HG03354 (cell line): ENCODE data around the gene PAPLN.
"Not testable (repeated sequence)": the region's sequence is repeated elsewhere in the genome, so short reads cannot be mapped to it uniquely, and the experiment has no call there.

ENCODE experiments used
- ATAC-seq: cut with Tn5 transposase; IDR thresholded peaks from one replicate; pipeline ENCODE4 v1.9.1; 2021; ENCODE audit warnings: mild to moderate bottlenecking; ENCODE audit not compliant: unreplicated experiment, poor library complexity, severe bottlenecking

PAPLN gene

GRCh38 chr14:73283608-73284379 is 46.5 kb downstream of the PAPLN start:
- no peak for ATAC-seq

GRCh38 chr14:73285979-73286378 is 48.7 kb downstream of the PAPLN start:
- ATAC-seq: no peak

DNA sequence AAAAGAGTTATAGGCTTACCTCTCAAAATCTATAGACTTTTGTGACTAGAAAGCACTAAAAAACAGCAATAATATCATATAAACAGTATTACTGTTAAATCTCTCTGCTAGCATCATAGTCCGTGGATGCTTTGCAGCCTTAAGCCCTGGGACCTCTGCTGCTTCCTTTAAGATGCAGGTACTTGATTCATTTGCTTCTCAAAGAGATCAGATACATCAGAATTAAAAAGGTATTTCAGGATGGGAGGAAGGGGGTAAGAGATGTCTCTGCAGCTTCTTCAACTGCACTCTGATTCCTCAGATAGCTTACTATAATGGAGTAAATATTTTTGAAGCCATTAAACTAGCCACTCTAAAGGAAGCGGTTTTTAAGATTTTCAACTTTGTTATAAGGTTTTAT is 49.3 kb downstream of the PAPLN start:
- ATAC-seq: no peak

DNA sequence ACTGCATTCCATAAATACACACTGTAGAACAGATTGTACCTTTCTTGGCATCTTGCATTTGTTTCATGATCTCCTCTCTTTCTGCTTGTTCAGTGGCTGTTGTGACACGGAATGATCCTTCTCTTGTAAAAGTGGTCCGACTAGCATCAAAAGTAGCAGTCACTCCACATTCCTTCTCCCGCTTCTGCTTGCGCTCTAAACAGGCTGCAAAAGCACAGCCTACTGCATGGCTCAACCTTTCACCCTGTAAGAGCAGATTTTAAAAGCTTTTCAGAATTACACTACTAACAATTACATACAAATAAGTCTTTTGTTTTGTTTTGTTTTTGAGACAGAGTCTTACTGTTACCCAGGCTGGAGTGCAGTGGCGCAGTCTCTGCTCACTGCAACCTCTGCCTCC is 49.8 kb downstream of the PAPLN start:
- no peak for ATAC-seq

DNA sequence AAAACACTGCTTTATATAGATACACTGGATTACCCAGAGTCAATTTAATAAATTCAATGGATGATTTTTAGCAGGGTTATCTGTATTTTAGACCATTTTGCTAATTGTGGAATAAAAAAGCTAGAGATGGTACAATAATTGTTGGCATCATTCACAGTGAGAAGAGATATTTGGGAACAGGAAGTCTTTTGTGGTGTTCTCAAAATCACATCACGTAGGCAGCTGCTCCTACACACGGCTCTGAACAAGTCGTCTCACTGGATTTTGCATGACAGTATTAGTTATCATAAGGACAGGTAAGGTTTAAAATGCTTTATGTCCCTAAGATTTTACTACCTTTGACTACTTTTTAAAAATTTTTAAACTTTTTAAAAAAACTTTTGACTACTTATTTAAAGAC is 52.0 kb downstream of the PAPLN start:
- no peak for ATAC-seq

GRCh38 chr14:73289729-73290128 is 52.4 kb downstream of the PAPLN start:
- ATAC-seq: no peak

GRCh38 chr14:73290279-73290678 is 53.0 kb downstream of the PAPLN start:
- peak; percentile 78 for ATAC-seq

DNA sequence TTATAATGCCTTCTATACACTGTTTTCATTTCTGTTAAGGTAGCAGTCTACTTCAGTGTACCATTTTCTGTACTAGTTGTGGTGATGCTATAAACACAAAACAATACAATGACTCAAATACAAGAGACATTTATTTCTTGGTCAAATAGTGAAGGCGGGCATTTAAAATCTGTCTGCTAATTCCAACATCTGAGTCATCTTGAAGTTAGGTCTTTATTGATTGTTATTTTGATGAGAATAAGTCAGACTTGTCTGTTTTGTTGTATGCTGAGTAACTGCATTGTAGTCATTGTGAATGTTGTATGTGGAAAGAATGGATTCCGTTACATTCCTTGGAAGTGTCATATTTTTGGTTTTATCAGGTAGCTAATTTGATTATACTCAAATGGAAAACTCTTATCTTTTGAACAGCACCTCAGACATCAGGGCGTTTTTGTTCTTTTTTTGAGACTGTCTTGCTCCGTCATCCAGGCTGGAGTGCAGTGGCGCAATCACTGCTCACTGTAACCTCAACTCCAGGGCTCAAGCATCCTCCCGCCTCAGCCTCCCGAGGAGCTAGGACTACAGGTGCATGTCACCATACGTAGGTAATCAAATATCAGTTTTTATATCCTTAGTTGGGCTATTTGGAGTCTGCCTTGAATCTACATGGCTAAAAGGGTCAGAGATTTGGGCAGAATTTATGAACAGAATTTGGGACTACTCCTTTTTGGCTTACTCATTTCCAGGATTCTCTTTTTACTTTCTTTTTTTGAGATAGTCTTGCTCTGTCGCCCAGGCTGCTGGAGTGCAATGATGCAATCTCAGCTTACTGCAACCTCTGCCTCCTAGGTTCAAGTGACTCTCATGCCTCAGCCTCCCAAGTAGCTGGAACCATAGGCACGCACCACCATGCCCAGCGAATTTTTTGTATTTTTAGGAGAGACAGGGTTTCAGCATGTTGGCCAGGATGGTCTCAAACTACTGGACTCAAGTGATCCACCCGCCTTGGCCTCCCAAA is 56.8 kb downstream of the PAPLN start:
- no peak for ATAC-seq

DNA sequence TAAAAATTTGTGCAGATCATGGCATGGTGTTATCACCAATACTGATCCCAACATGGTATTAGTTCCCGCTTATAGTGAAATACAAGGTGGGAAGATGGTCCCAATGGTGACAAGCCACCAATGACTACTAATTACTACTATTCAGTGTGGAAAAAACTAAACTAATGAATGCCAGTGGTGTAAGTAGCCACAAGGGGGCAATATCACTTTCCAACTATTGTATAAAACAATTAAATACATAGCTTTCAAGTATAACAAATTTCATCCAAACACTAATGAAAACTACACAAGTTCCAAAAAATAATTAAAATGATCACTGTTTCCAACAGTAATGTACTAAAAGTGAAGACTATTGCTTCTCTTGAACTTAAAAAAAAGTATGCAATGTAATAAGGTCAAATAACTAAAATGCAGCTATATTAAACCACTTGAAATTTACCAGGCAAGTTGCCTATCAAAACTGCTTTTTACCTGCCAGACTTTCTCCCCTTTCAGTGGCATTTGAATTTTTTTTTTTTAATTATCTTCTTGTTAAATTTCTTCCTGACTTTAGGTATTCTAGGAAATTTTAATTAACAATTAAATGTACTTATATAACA is 58.0 kb downstream of the PAPLN start:
- no peak for ATAC-seq

DNA sequence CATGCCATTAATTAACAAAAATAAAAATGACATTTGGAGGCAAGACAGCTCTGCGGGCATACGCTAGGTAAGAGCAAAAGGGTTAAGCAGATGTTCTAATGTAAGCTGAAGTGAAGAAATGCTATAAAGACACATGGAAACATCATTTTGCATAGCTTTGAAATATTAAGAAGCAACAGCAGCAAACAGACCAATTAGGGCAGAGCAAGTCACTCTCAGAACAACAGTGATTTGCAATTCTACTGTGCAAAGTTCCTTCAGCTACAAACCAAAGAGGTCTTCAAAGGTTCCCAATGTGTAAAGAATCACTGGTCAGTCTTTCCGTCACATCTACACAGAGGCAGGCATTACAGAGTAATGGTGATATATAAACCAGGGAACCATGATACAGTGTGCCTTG is 68.2 kb downstream of the PAPLN start:
- no peak for ATAC-seq

DNA sequence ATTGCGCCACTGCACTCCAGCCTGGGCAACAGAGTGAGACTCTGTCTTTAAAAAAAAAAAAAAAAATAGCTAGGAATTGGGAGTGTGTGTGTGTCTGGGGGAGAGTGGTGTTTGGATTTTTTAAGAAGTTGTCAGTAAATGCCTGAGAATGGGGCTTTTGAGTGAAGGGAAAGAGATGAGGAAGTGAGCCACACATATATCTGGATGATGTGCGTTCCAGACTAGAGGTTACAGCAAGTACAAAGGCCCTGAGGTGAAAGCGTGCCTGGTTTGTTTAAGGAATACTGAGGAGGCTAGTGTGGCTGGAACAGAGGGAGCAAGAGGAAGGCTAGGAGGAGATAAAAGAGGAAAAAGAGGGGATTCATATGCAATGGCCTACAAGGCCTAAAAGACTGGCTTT is 70.0 kb downstream of the PAPLN start:
- no peak for ATAC-seq

GRCh38 chr14:73309207-73309606 is 71.9 kb downstream of the PAPLN start:
- ATAC-seq: not testable (repeated sequence)

- no peak for ATAC-seq
These were observed 74.4 kb downstream of the PAPLN start for GRCh38 chr14:73311708-73312030.

- no peak for ATAC-seq
These were observed 75.4 kb downstream of the PAPLN start for GRCh38 chr14:73312687-73313086.

- ATAC-seq: no peak
These were observed 75.8 kb downstream of the PAPLN start for GRCh38 chr14:73313151-73313550.

GRCh38 chr14:73323896-73324399 is 86.6 kb downstream of the PAPLN start:
- no peak for ATAC-seq
